Measurements from ENCODE around the gene DICER1. TPM values are rescaled to one million over a fixed set of nuclear protein-coding genes. Genes with fewer than 3 reads are reported as not detected.

The DICER1 gene
- polyA plus RNA-seq, 4 donors, result 43.5 to 65.5 (median 55.2) TPM

DNA sequence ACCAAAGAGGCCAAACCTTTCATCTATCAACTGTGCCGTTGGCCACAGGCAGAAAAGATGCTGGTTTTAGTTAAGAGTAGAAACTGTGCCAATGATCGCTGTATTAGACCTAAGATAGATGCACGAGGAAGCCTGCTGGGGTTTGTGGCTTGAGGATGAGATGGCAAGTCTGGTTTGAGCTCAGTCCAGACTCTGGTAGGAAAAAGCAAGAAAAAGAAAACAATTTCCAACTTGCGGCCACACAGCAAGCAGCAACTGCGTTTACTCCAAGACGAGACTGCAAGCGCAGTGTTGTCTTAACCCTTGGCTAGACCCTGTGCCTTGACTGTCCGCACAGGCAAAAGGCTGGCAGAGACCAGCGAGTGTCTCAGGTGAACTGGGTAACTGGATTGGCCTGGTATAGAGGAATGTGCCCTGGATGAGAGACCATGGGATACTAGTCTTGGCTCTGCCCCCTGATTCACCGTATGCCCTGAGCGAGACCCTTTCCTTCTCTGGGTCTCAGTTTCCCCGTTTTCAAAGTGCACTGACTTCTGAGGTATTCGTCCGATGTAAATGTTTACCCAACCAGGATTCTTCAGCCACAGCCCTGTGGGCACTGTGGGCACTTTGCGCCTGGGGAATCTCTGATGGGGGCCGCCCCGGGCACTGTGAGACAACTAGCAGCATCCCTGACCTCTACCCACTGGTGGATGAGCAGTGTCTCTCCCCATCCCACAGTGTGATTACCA, 113.4 kb downstream of the DICER1 start:
- DNase-seq (ENCODE audit: low read depth in 4 of 4, low spot score in 2 of 4), result no peak

- DNase-seq (ENCODE audit: low read depth in 4 of 4, low spot score in 2 of 4), result no peak
These were observed 114.0 kb downstream of the DICER1 start for GRCh38 chr14:95043314-95043713.

DNA sequence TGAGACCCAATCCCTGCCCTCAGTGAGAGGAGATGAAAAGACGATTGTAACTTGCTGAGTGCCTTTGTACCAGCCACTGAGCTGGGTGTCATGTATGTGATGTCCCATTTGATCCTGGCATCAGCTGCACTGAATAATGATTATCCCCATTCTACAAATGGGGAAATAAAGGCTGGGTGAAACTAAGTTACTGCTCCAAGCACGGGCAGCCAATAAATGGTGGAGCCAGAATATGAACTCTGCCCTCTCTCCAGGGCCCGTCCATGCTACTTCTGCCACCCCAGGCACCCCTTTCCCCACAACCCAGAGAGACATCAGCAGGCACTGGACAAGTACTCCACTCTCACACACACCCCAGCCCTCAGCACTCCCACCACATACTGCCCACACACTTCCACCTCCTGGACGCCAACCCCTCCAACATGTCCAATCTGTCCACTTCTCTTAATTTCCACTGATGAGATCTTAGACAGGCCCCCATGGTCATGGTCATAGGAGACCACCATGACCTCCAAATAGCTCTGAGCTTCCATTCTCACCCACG, 115.8 kb downstream of the DICER1 start:
- no peak for DNase-seq (ENCODE audit: low read depth in 4 of 4, low spot score in 2 of 4)

- no peak for DNase-seq (ENCODE audit: low read depth in 4 of 4, low spot score in 2 of 4)
These were observed 116.4 kb downstream of the DICER1 start for GRCh38 chr14:95040708-95041476.

DNA sequence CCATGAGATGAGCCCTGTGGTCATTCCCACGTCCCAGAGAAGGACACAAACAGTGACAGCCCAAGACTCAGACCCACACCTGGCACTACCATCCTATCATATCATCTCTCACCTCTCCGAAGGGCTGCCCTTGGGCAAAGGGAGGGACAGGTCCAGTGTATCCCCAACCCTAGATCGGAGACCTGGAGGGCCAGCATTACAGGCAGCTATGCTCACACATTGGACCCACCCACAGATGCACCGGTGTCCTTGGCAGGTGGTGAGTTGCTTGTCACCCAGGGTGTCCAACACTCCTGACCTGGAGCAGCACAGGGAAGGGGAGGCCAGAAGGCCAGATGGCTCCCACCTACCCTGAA, 117.4 kb downstream of the DICER1 start:
- DNase-seq (ENCODE audit: low read depth in 4 of 4, low spot score in 2 of 4), result no peak

- DNase-seq (ENCODE audit: low read depth in 4 of 4, low spot score in 2 of 4), result no peak
These were observed 117.9 kb downstream of the DICER1 start for GRCh38 chr14:95039259-95039992.

DNA sequence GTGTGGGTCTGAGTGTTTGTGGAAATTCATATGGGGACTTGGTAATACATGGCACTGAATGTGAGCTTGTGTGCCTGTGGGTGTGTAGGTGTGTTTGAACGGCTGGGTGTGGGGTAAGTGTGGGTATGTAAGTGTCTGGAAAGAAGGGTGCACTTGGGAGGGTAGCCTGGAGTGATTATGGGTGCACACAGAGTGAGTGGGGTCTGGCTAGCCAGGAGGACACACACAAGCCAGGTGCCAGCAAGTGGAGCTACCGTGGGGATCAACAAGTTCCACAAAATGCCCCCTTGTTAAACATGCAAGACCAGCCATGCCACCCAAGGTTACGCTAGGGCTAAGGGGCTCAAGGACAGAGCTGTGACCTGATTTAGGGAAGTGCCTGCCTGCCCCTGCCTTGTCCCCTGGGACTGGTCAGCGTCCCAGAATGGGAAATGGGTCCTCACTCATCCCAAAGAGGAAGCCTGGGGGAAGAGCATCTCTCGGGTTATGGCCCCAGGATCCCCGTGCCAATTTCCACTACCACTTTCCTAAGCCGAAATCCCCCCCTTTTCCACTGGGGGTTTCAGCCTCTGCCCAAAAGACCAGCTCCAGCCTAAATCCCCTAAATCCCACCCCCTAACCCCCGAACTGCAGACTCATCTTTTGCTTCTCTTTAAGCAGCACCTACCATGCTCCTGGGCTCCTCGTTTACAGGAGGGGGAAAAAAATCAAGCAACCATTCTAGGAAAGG, 118.6 kb downstream of the DICER1 start:
- no peak for DNase-seq (ENCODE audit: low read depth in 4 of 4, low spot score in 2 of 4)

- no peak for DNase-seq (ENCODE audit: low read depth in 4 of 4, low spot score in 2 of 4)
These were observed 120.1 kb downstream of the DICER1 start for GRCh38 chr14:95037273-95037672.

Other genes with a start within 250 kb of the DICER1 start
- gene CLMN, start 162.4 kb upstream of the DICER1 start, polyA plus RNA-seq (ENCODE audit: insufficient read length in 4 of 4), result 10 to 100 TPM; 19.0 to 38.5 (median 27.0) TPM

All from left renal cortex interstitium (tissue), 4 donors.